ENCODE data around the gene ANKH.

Gene ANKH

DNA sequence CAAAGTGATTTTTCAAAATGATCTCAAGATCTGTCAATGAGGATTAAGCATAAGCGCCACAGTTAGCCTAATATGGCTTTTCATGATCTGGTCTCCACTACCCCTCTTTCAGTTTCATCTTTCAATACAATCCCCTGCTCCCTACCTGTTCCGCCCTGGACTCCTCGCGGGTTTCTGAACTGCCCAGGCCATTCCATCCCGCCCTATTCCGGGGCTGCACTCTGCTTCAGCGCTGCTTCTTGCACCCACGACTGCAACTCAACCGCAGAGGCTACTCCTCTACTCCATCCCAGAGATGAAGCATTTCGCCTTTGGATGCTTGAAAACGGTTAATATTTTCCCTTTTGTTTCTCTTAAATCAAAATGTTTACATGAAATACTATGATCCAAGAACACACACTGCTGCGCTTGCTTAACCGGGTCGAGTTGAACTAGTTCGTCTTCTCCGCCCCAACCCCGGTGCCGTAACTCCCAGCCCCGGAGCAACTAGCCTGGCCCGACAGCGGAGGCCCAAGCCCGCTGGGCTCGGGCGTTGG lies 207.8 kb downstream of the ANKH start:
- no peak for DNase-seq

DNA sequence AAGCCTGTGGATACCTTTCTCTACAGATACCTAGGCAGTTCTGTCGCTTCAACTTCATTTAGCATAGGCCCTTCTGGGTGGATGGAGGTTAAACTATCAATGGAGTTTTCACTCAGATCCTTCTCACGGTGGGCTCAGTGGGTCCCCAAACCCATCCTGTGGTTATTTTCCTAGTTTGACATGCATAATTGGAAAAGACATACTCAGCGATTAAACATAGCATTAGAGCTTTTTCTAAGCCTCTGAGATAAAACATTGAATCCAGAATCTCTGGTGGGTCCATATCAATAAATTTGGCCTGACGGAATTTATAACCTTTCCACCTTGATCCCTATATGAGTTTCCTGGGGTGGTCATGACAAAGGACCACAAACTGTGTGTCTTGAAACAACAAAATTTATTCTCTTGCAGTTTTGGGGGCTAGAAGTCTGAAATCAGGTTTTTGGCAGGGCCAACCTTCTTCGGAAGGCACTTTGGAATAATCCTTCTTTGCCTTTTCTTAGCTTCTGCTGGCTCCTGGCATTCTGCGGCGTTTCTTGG lies 208.8 kb downstream of the ANKH start:
- no peak for DNase-seq

DNA sequence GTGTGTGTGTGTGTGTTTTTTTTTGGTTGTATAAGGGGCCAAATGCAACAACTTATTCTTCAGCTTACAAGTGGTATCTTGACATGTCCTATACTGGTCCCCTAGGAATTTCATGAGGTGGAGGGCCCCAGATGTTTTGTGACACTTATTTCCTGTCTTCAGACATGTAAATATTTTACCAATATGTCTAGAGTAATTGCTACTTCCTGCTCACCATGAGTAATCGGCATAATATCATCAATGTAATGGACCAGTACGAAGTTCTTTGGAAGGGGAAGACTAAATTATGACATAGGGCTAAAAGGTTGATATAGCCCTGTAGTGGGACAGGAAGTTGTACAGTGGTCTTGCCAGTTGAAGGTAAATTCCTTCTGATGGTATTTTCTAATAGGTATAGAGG lies 210.7 kb downstream of the ANKH start:
- no peak for DNase-seq

DNA sequence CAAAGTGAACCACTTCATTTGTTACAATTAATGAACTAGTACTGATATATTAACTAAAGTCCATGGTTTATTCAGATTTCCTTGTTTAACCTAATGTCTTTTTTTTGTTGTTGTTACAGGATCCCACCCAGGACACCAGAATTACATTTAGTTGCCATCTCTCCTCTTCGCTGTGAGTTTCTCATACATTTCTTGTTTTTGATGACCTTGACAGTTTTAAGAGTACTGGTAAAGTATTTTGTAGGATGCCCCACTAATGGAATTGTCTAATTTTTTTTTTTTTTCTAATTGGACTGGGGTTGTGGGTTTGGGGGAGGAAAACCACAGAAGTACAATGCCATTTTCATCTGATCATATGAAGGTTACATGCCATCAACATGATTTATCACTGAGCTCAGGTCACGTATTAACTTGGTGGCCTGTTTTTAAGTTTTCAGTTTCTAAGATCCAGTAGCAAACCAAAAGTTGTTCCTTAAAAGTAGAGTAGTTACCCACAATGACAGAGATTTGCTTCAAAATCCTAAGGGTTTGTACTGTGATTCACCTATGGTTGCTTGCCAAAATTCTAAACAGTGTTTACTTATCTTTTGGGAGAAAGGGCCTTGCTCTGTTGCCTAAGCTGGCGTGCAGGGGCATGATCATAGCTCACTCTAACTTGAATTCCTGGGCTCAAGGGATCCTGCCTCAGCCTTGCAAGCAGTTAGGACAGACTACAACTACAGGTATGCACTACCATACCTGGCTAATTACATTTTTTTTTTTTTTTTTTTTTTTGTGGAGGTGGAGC lies 211.6 kb downstream of the ANKH start:
- no peak for DNase-seq

DNA sequence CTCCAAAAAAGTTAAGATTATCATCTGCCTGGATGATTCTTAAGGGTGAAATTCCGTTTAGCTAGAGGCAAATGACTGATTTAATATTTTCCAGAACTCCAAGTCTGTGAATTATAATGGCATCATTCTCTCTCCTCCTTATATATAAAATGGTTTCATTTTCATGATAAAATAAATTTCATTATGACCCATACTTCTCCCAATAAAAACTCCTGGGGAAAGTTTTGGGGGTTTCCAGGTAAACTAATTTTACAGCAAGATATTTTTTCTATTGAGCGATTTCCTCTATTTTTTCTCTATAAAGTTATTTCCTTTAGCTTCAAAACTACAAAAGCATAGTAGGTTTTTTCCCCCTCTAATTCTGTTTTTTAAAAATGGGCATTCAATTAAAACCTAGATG lies 214.7 kb downstream of the ANKH start:
- no peak for DNase-seq

DNA sequence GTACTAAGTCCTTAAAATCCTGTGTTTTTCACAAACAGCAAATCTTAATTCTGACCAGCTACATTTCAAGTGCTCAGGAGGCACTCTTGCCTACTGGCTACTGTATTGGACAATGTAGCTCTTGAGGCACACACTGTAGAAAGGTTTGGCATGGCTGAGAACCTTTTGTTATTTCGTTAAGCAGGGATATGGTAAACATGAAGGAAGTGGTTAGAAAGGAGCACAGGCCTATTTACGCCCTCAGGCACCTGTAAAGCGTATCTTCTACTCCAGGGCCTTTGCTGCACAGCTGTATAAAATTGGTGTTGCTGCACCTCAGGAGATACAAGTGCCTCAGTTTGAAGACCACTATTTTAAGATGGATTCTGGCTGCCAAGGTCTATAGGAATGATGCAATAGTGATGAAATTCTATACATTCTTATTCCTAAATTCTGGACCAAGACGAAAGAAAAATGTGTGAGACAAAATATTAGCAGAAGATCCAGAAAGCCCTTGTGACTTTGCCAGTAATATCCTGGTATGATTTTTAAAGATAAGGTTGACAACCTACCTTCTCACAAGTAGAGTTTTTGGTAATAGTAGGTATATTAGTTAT lies 216.3 kb downstream of the ANKH start:
- DNase-seq, result no peak
